HG03159 (cell line): ENCODE measurements around the gene TLE6.
A peak's percentile ranks its signal among the peaks of the same experiment; 100 is the strongest.
"Not testable (repeated sequence)": the region's sequence is repeated elsewhere in the genome, so short reads cannot be mapped to it uniquely, and the experiment has no call there.

Source experiments
- ATAC-seq: cut with Tn5 transposase; IDR thresholded peaks from one replicate; pipeline ENCODE4 v1.9.1; 2021; ENCODE audit warnings: mild to moderate bottlenecking, moderate library complexity; ENCODE audit not compliant: unreplicated experiment

TLE6 gene

GRCh38 chr19:3027292-3027691, 49.9 kb downstream of the TLE6 start:
- ATAC-seq = no peak

- ATAC-seq = no peak
Observed at GRCh38 chr19:3027981-3028304, 50.6 kb downstream of the TLE6 start.

- ATAC-seq = no peak
Observed at GRCh38 chr19:3028305-3029064, 51.1 kb downstream of the TLE6 start.

GRCh38 chr19:3029065-3029923, 51.9 kb downstream of the TLE6 start, which contains the start of gene TLE2:
TLE2 (minus strand) TSS chr19:3029280; CDS start chr19:3028904, 376 bp downstream.
- no peak for ATAC-seq

GRCh38 chr19:3031607-3031867, 54.2 kb downstream of the TLE6 start:
- ATAC-seq = no peak

- ATAC-seq = no peak
Observed at GRCh38 chr19:3033595-3034405, 56.4 kb downstream of the TLE6 start.

- no peak for ATAC-seq
Observed at GRCh38 chr19:3034406-3034655, 57.0 kb downstream of the TLE6 start.

GRCh38 chr19:3034656-3035541, 57.5 kb downstream of the TLE6 start:
- no peak for ATAC-seq

- peak; percentile 80 for ATAC-seq
Observed at GRCh38 chr19:3035542-3036118, 58.3 kb downstream of the TLE6 start.

- ATAC-seq = peak; percentile 61
Observed at GRCh38 chr19:3036119-3036976, 59.0 kb downstream of the TLE6 start.

- ATAC-seq = not testable (repeated sequence)
Observed at GRCh38 chr19:3036977-3037544, 59.7 kb downstream of the TLE6 start.

GRCh38 chr19:3038214-3038613, 60.9 kb downstream of the TLE6 start:
- ATAC-seq = no peak

GRCh38 chr19:3039125-3039524, 61.8 kb downstream of the TLE6 start:
- no peak for ATAC-seq

GRCh38 chr19:3039641-3040077, 62.3 kb downstream of the TLE6 start:
- no peak for ATAC-seq

GRCh38 chr19:3041327-3041726, 64.0 kb downstream of the TLE6 start:
- no peak for ATAC-seq

- no peak for ATAC-seq
Observed at GRCh38 chr19:3041761-3042620, 64.6 kb downstream of the TLE6 start.

GRCh38 chr19:3042621-3043267, 65.4 kb downstream of the TLE6 start:
- no peak for ATAC-seq
